GM12878 (cell line): ENCODE results near the gene ECT2L. TPM values are rescaled to one million over a fixed set of nuclear protein-coding genes. Genes with fewer than 3 reads are reported as not detected.

Source experiments
- ATAC-seq: fragments of 200-7000 bp; cut with Tn5 transposase; 3 replicates; pipeline ENCODE4 v1.9.1; 2020; ENCODE audit warnings: mild to moderate bottlenecking, moderate library complexity
- BruUV-seq: library from RNA; stranded (reverse); fragments of 400-500 nt; replicated peaks from 2 replicates; lab custom pipeline; 2021; lab: Mats Ljungman, UMichigan
- CTCF ChIA-PET: fragments of 300-600 bp; sonication (Branson Sonifier 250); formaldehyde crosslinking; extraction: SDS; loops from one replicate; lab custom pipeline; 2021; ENCODE audit warnings: inconsistent platforms; lab: Yijun Ruan, JAX
- POLR2A ChIA-PET: fragments of 350-600 bp; formaldehyde crosslinking; extraction: SDS; loops from one replicate; lab custom pipeline; 2021; ENCODE audit warnings: inconsistent platforms; lab: Charles Lee
- RAD21 ChIA-PET: fragments of 300-600 bp; sonication (Branson Sonifier 250); formaldehyde crosslinking; loops from one replicate; lab custom pipeline; 2023; ENCODE audit warnings: antibody characterized with exemption; ENCODE audit not compliant: unreplicated experiment; lab: Charles Lee
- SMC1A ChIA-PET: fragments of 300-600 bp; sonication (Branson Sonifier 250); formaldehyde crosslinking; loops from one replicate; lab custom pipeline; 2023; ENCODE audit not compliant: unreplicated experiment, uncharacterized antibody; lab: Charles Lee
- DNase-seq: peaks from one replicate; pipeline ENCODE4 v3.0.0-alpha.2; 2011; ENCODE audit warnings: low read depth, low spot score
- FAIRE-seq: peaks from 3 replicates; lab custom pipeline; 2011; peaks lifted over from hg19 to GRCh38; lab: Jason Lieb, UNC
- H2AFZ ChIP-seq: 2 replicates; pipeline ENCODE4 v1.6.0; 2011; ENCODE audit warnings: low read depth, low read length, control low read depth; ENCODE audit not compliant: control insufficient read depth
- H3K27ac ChIP-seq: 2 replicates; pipeline ENCODE4 v1.5.1; 2011; ENCODE audit warnings: control low read depth; ENCODE audit not compliant: control insufficient read depth, insufficient read depth
- H3K27me3 ChIP-seq, 2 experiments: replicated peaks in 1 of 2; 2 replicates each; pipeline versions ENCODE4 v1.6.0 to v1.6.1; 2011; ENCODE audit warnings: low read length in 1 of 2; ENCODE audit not compliant: control insufficient read depth in 2 of 2, insufficient read depth in 2 of 2
- H3K36me3 ChIP-seq, 2 experiments: 2 replicates each; pipeline ENCODE4 v1.5.1; 2011; ENCODE audit warnings: low read length in 1 of 2; ENCODE audit not compliant: control insufficient read depth in 2 of 2, insufficient read depth in 2 of 2
- H3K4me1 ChIP-seq: 2 replicates; pipeline ENCODE4 v1.6.1; 2011; ENCODE audit warnings: mild to moderate bottlenecking, low read length, moderate library complexity, mixed read lengths; ENCODE audit not compliant: control insufficient read depth, insufficient read depth
- H3K4me2 ChIP-seq: 2 replicates; pipeline ENCODE4 v1.6.0; 2011; ENCODE audit warnings: control low read depth; ENCODE audit not compliant: control insufficient read depth, insufficient read depth
- H3K4me3 ChIP-seq: fragments of 200-600 bp; sonication (generic); 2 replicates; pipeline ENCODE4 v1.5.1; 2016
- H3K79me2 ChIP-seq: 2 replicates; pipeline ENCODE4 v1.6.0; 2011; ENCODE audit warnings: low read length; ENCODE audit not compliant: control insufficient read depth, insufficient read depth
- H3K9ac ChIP-seq: 2 replicates; pipeline ENCODE4 v1.8.0; 2011; ENCODE audit warnings: low read length, control low read depth, mixed read lengths; ENCODE audit not compliant: control insufficient read depth, insufficient read depth
- H3K9me3 ChIP-seq: replicated peaks from 3 replicates; pipeline ENCODE4 v1.5.1; 2011; ENCODE audit warnings: mild to moderate bottlenecking, low read length; ENCODE audit not compliant: control insufficient read depth, insufficient read depth
- H4K20me1 ChIP-seq: 2 replicates; pipeline ENCODE4 v1.6.0; 2011; ENCODE audit not compliant: control insufficient read depth, insufficient read depth
- BHLHE40 ChIP-seq, 2 experiments: fragments of 450-650 bp in 1 of 2; IDR thresholded peaks; 2 replicates each; pipeline ENCODE4 v1.6.1; 2011 to 2017; ENCODE audit warnings: low read depth in 2 of 2, borderline replicate concordance in 1 of 2, improper control_type of control experiment in 1 of 2, low read length in 1 of 2, mild to moderate bottlenecking in 1 of 2
- CTCF ChIP-seq, 3 experiments: IDR thresholded peaks in 2 of 3; conservative IDR thresholded peaks in 1 of 3; 2 replicates each; pipeline ENCODE4 v1.5.1; 2011; ENCODE audit warnings: low read depth in 3 of 3, low read length in 3 of 3, mild to moderate bottlenecking in 3 of 3, control low read depth in 2 of 3, moderate library complexity in 2 of 3, inconsistent platforms in 1 of 3, mixed read lengths in 1 of 3; ENCODE audit not compliant: control insufficient read depth in 2 of 3, insufficient read depth in 1 of 3; ENCODE audit errors: extremely low read depth in 1 of 3
- HDAC6 ChIP-seq: fragments of 200-600 bp; sonication (generic); IDR thresholded peaks from one replicate; pipeline ENCODE4 v1.8.0; 2017; ENCODE audit warnings: antibody characterized with exemption; ENCODE audit not compliant: unreplicated experiment
- HSF1 ChIP-seq: fragments of 150-350 bp; IDR thresholded peaks from 2 replicates; pipeline ENCODE4 v1.6.1; 2014; ENCODE audit warnings: mild to moderate bottlenecking, low read depth, low read length
- MLLT1 ChIP-seq: fragments of 450-650 bp; IDR thresholded peaks from 2 replicates; pipeline ENCODE4 v1.6.1; 2016; ENCODE audit warnings: mild to moderate bottlenecking
- NRF1 ChIP-seq: conservative IDR thresholded peaks from 2 replicates; pipeline ENCODE4 v1.6.1; 2011; ENCODE audit warnings: mild to moderate bottlenecking, low read depth, low read length, improper control_type of control experiment
- PAX8 ChIP-seq: fragments of 450-650 bp; IDR thresholded peaks from 2 replicates; pipeline ENCODE4 v1.6.1; 2017; ENCODE audit warnings: mild to moderate bottlenecking, moderate library complexity
- RUNX3 ChIP-seq: IDR thresholded peaks from 2 replicates; pipeline ENCODE4 v1.6.1; 2012; ENCODE audit warnings: low read length, inconsistent platforms
- SMARCA5 ChIP-seq: fragments of 450-650 bp; IDR thresholded peaks from 2 replicates; pipeline ENCODE4 v1.6.1; 2017; ENCODE audit warnings: mild to moderate bottlenecking
- WGBS: methylation state at CpG from one replicate; pipeline ENCODE4 v1.1.6; 2016; ENCODE audit warnings: low lambda C conversion rate; ENCODE audit not compliant: insufficient replicate concordance, insufficient coverage; ENCODE audit errors: missing lambda C conversion rate; 5-methylcytosine and 5-hydroxymethylcytosine counted together
- in situ Hi-C: fragments of 300-500 bp; cut with MboI; formaldehyde crosslinking; loops from 9 replicates; pipeline ENCODE4 v1.14.3; 2018; ENCODE audit warnings: mixed read lengths
- intact Hi-C: fragments of 100-400 bp; cut with micrococcal nuclease; formaldehyde crosslinking; loops from one replicate; pipeline ENCODE4 v1.14.2; 2022; ENCODE audit not compliant: unreplicated experiment
- polyA plus RNA-seq, 11 experiments: library from polyadenylated mRNA; depleted of rRNA in 4 of 11; unstranded in 6 of 11; stranded (reverse) in 5 of 11; fragments of >200 nt; fragmentation: Nextera tagmentation in 4 of 11; fragmentation: Illumina TruSeq in 1 of 11; extraction: Ambion mirVana in 4 of 11; extraction: Trizol in 1 of 11; gene quantifications; 1 replicate in 1 of 11; 2 replicates in 10 of 11; pipeline versions ENCODE4 v1.2.1 to v1.2.3, GENCODE V29; 2011 to 2016; ENCODE audit warnings: inconsistent platforms in 2 of 11, missing spikeins in 2 of 11, low read depth in 1 of 11
- total RNA-seq, 4 experiments: library from RNA; depleted of rRNA in 3 of 4; stranded (reverse); fragments of >200 nt in 3 of 4; fragmentation: Illumina TruSeq in 1 of 4; extraction: Trizol in 1 of 4; gene quantifications; 2 replicates each; pipeline versions ENCODE4 v1.2.1 to v1.2.3, GENCODE V29; 2013 to 2021

Gene ECT2L
- total and polyA plus RNA-seq, 10 of the 15 experiments (the other 5 are each of a cell fraction or from before 2014, with no cell fraction given) = 0.05 to 0.09 TPM; not detected in 8

- POLR2A ChIA-PET = no interaction called here
- intact Hi-C loops = no loop called here
- in situ Hi-C loops = no loop called here
- Histone ChIP-seq H3K79me2 (no peaks in the 10 kb centered on the region), H3K27ac (no peak overlapping the region), H4K20me1 (no peaks in the 10 kb centered on the region), H3K36me3 (no peaks in the 10 kb centered on the region), H3K9ac (no peak overlapping the region), H3K27me3 (no peaks in the 10 kb centered on the region; a peak in 1 of 4 replicates), H3K9me3 (no peaks in the 10 kb centered on the region), H3K4me1 (no peaks in the 10 kb centered on the region), H3K4me2 (no peak overlapping the region), H2AFZ (no peak overlapping the region), H3K4me3 (no peak overlapping the region)
- DNase-seq (no peak), ATAC-seq (no peak), FAIRE-seq (no peak)
- CTCF ChIA-PET = interaction anchor here (0.7 to 10.7 kb wide), 4 partner anchors 10 to 405 kb away, joined by 3 to 166 read pairs (median 4); partner anchors contain the start of gene REPS1
- RAD21 ChIA-PET = interaction anchor here (0.7 to 1.7 kb wide), 3 partner anchors 40 to 175 kb away, joined by 3 read pairs; no protein-coding TSS in a partner anchor
- TF ChIP-seq HDAC6 = no peak
- no peak for TF ChIP-seq MLLT1
- TF ChIP-seq SMARCA5 = no peak
- TF ChIP-seq BHLHE40 (IDR thresholded peaks at IDR 0.05; ENCODE audit: borderline replicate concordance in 1 of 2, low read depth in 2 of 2, low read length in 1 of 2) = no peak
- no peak for TF ChIP-seq PAX8
- TF ChIP-seq HSF1 = no peak
- TF ChIP-seq NRF1 = no peak
- no peak for TF ChIP-seq CTCF (IDR thresholded peaks at IDR 0.05 in 2 of 3, conservative IDR thresholded peaks at IDR 0.05 in 1 of 3; ENCODE audit: control insufficient read depth in 2 of 3, extremely low read depth in 1 of 3, insufficient read depth in 1 of 3, low read depth in 3 of 3, low read length in 3 of 3)
- no peak for TF ChIP-seq RUNX3
- WGBS = 29% methylated on average over 3 of the region's 3 CpGs
- SMC1A ChIA-PET = interaction anchor here (1.6 to 11.3 kb wide), 3 partner anchors 175 to 553 kb away, joined by 5 to 163 read pairs (median 7); partner anchors contain the start of gene REPS1
- BruUV-seq = no TSS peak
Measured at GRCh38 chr6:138811866-138812265, 16.0 kb downstream of the ECT2L start.
